HG03575 (cell line): ENCODE data around the gene PRSS8.
"Not testable (repeated sequence)": the region's sequence is repeated elsewhere in the genome, so short reads cannot be mapped to it uniquely, and the experiment has no call there.

ENCODE experiments used
- ATAC-seq: cut with Tn5 transposase; IDR thresholded peaks from one replicate; pipeline ENCODE4 v1.9.1; 2021; ENCODE audit not compliant: unreplicated experiment, insufficient number of reproducible peaks, low FRiP score; ENCODE audit errors: extremely low read depth

Gene PRSS8

GRCh38 chr16:31109622-31110021 lies 25.9 kb downstream of the PRSS8 start:
- no peak for ATAC-seq

- no peak for ATAC-seq
These were observed 26.6 kb downstream of the PRSS8 start for GRCh38 chr16:31108794-31109558.

- ATAC-seq = no peak
These were observed 27.3 kb downstream of the PRSS8 start, which contains the start of gene BCKDK for GRCh38 chr16:31108035-31108793. BCKDK (plus strand) TSS chr16:31108386; CDS start chr16:31109224, 838 bp downstream.

GRCh38 chr16:31107465-31107867 lies 28.1 kb downstream of the PRSS8 start:
- no peak for ATAC-seq

GRCh38 chr16:31106509-31107464 lies 28.7 kb downstream of the PRSS8 start:
- no peak for ATAC-seq

- no peak for ATAC-seq
These were observed 29.8 kb downstream of the PRSS8 start for GRCh38 chr16:31105677-31106213.

- ATAC-seq = not testable (repeated sequence)
These were observed 34.5 kb downstream of the PRSS8 start for GRCh38 chr16:31100876-31101641.

GRCh38 chr16:31099860-31100638 lies 35.5 kb downstream of the PRSS8 start:
- no peak for ATAC-seq

GRCh38 chr16:31094424-31095120 lies 41.0 kb downstream of the PRSS8 start, which contains the start of gene VKORC1:
VKORC1 (minus strand) TSS chr16:31094797; CDS start chr16:31094729, 68 bp downstream.
- no peak for ATAC-seq

- ATAC-seq = no peak
These were observed 41.5 kb downstream of the PRSS8 start for GRCh38 chr16:31094088-31094423.

GRCh38 chr16:31093132-31093703 lies 42.3 kb downstream of the PRSS8 start:
- ATAC-seq = no peak

GRCh38 chr16:31092330-31092729 lies 43.2 kb downstream of the PRSS8 start:
- ATAC-seq = no peak

- no peak for ATAC-seq
These were observed 45.0 kb downstream of the PRSS8 start for GRCh38 chr16:31090540-31090939.

- ATAC-seq = no peak
These were observed 46.3 kb downstream of the PRSS8 start for GRCh38 chr16:31089199-31089598.

GRCh38 chr16:31088459-31089183 lies 46.9 kb downstream of the PRSS8 start, which contains the start of gene PRSS53:
PRSS53 (minus strand) TSS chr16:31088943; CDS start chr16:31088809, 134 bp downstream.
- no peak for ATAC-seq

GRCh38 chr16:31087971-31088370 lies 47.6 kb downstream of the PRSS8 start:
- no peak for ATAC-seq
